PC-3 (cell line): ENCODE results near the gene KSR2. TPM values are rescaled to one million over a fixed set of nuclear protein-coding genes. Genes with fewer than 3 reads are reported as not detected.

Source experiments
- ATAC-seq: fragments of 200-7000 bp; cut with Tn5 transposase; 2 replicates; pipeline ENCODE4 v1.9.1; 2020; ENCODE audit warnings: mild to moderate bottlenecking, moderate library complexity
- BruUV-seq: library from RNA; stranded (reverse); fragments of 400-500 nt; replicated peaks from 2 replicates; lab custom pipeline; 2021; lab: Mats Ljungman, UMichigan
- CTCF ChIA-PET: fragments of 300-600 bp; sonication (Branson Sonifier 250); formaldehyde crosslinking; loops from one replicate; lab custom pipeline; 2022; ENCODE audit warnings: antibody characterized with exemption; lab: Charles Lee
- POLR2A ChIA-PET: fragments of 300-600 bp; sonication (Branson Sonifier 250); formaldehyde crosslinking; loops from one replicate; lab custom pipeline; 2022; ENCODE audit warnings: antibody characterized with exemption; ENCODE audit not compliant: unreplicated experiment; lab: Charles Lee
- DNase-seq: peaks from one replicate; pipeline ENCODE4 v3.0.0-alpha.2; 2015
- H2AFZ ChIP-seq: fragments of 300-600 bp; sonication (generic); 2 replicates; pipeline ENCODE4 v1.6.0; 2016; ENCODE audit warnings: antibody characterized with exemption, low read length
- H3F3A ChIP-seq: fragments of 300-600 bp; sonication (generic); one replicate; pipeline ENCODE4 v1.6.0; 2017; ENCODE audit warnings: antibody characterized with exemption, low read length, control low read depth, mild to moderate bottlenecking; ENCODE audit not compliant: unreplicated experiment
- H3K27ac ChIP-seq: fragments of 300-600 bp; sonication (generic); 2 replicates; pipeline ENCODE4 v1.5.1; 2016; ENCODE audit warnings: mild to moderate bottlenecking, low read length
- H3K27me3 ChIP-seq: fragments of 300-600 bp; sonication (generic); 2 replicates; pipeline ENCODE4 v1.6.1; 2016; ENCODE audit warnings: low read length, mixed read lengths
- H3K36me3 ChIP-seq: fragments of 300-600 bp; sonication (generic); 2 replicates; pipeline ENCODE4 v1.6.1; 2016; ENCODE audit warnings: low read depth, mixed run types, low read length, mixed read lengths
- H3K4me1 ChIP-seq: fragments of 300-600 bp; sonication (generic); 2 replicates; pipeline ENCODE4 v1.5.1; 2016; ENCODE audit warnings: low read length; ENCODE audit not compliant: insufficient read depth
- H3K4me2 ChIP-seq: fragments of 300-600 bp; sonication (generic); 2 replicates; pipeline ENCODE4 v1.6.0; 2016; ENCODE audit warnings: low read length
- H3K4me3 ChIP-seq: fragments of 300-600 bp; sonication (generic); 2 replicates; pipeline ENCODE4 v1.5.1; 2016; ENCODE audit warnings: mild to moderate bottlenecking, low read length, mixed read lengths
- H3K79me2 ChIP-seq: fragments of 300-600 bp; sonication (generic); 2 replicates; pipeline ENCODE4 v1.6.1; 2017; ENCODE audit warnings: low read length, mixed read lengths
- H3K9ac ChIP-seq: fragments of 300-600 bp; sonication (generic); 2 replicates; pipeline ENCODE4 v1.6.0; 2016; ENCODE audit warnings: mild to moderate bottlenecking, low read length
- H3K9me2 ChIP-seq: fragments of 300-600 bp; sonication (generic); replicated peaks from 2 replicates; pipeline ENCODE4 v1.6.1; 2016; ENCODE audit warnings: mixed run types, low read length, mixed read lengths
- H3K9me3 ChIP-seq: fragments of 300-600 bp; sonication (generic); 2 replicates; pipeline ENCODE4 v1.6.1; 2016; ENCODE audit warnings: low read length, mixed read lengths
- H4K20me1 ChIP-seq: fragments of 300-600 bp; sonication (generic); 2 replicates; pipeline ENCODE4 v1.6.1; 2016; ENCODE audit warnings: low read length, mixed read lengths
- CTCF ChIP-seq: fragments of 300-600 bp; sonication (generic); conservative IDR thresholded peaks from 2 replicates; pipeline ENCODE4 v1.5.1; 2017; ENCODE audit warnings: antibody characterized with exemption, low read depth, mild to moderate bottlenecking, low read length
- EZH2 ChIP-seq: fragments of 300-600 bp; sonication (generic); IDR thresholded peaks from one replicate; pipeline ENCODE4 v1.6.1; 2017; ENCODE audit warnings: antibody characterized with exemption, mild to moderate bottlenecking, low read length; ENCODE audit not compliant: unreplicated experiment
- EZH2phosphoT487 ChIP-seq: fragments of 300-600 bp; sonication (generic); IDR thresholded peaks from 2 replicates; pipeline ENCODE4 v1.6.1; 2018; ENCODE audit warnings: mild to moderate bottlenecking, antibody characterized with exemption, low read length, borderline replicate concordance
- intact Hi-C: fragments of 100-400 bp; cut with micrococcal nuclease; formaldehyde crosslinking; loops from 2 replicates; pipeline ENCODE4 v1.9.0; 2023
- total RNA-seq: library from RNA; depleted of rRNA; stranded (reverse); fragments of >200 nt; gene quantifications from 2 replicates; pipeline ENCODE4 v1.2.3, GENCODE V29; 2014

Gene KSR2
- total RNA-seq, 1 experiment from 2014 or later: 0.80 TPM

- Histone ChIP-seq H3K4me3 (no peak overlapping the region), H3K9ac (no peak overlapping the region), H3K27me3 (no peaks in the 10 kb centered on the region), H3K4me2 (no peak overlapping the region), H3K9me3 (no peaks in the 10 kb centered on the region), H3K27ac (no peak overlapping the region), H4K20me1 (no peaks in the 10 kb centered on the region), H3K36me3 (no peaks in the 10 kb centered on the region), H3K9me2 (no peaks in the 10 kb centered on the region), H2AFZ (peak overlapping the region; percentile 47), H3K4me1 (peaks cover 23% of the 10 kb centered on the region), H3K79me2 (no peaks in the 10 kb centered on the region), H3F3A (no peaks in the 10 kb centered on the region)
- no peak for TF ChIP-seq EZH2
- TF ChIP-seq CTCF: peak; percentile 100
- ATAC-seq: peak; percentile 38
- intact Hi-C loops: loop anchor here (1.0 to 2.0 kb wide), 6 partner anchors 150 to 625 kb away; no protein-coding TSS in a partner anchor
- POLR2A ChIA-PET: interaction anchor here (0.6 kb wide), 3 partner anchors 18 to 110 kb away, joined by 3 to 4 read pairs (median 3); no protein-coding TSS in a partner anchor
- DNase-seq: peak; percentile 95
- no TSS peak for BruUV-seq
- CTCF ChIA-PET: interaction anchor here (0.8 to 2.1 kb wide), 10 partner anchors 13 to 624 kb away, joined by 3 to 30 read pairs (median 6); no protein-coding TSS in a partner anchor
Measured at GRCh38 chr12:117836999-117837736, 131.6 kb downstream of the KSR2 start.

GRCh38 chr12:117836476-117836875, 132.3 kb downstream of the KSR2 start:
- H3K4me1 ChIP-seq: peaks cover 24% of the 10 kb centered on the region
- no peaks in the 10 kb centered on the region for H3F3A ChIP-seq
- no peak overlapping the region for H3K9ac ChIP-seq
- no peaks in the 10 kb centered on the region for H3K27me3 ChIP-seq
- ChIA-PET CTCF (interaction anchor here (2.1 kb wide), 1 partner anchor 470 kb away, joined by 30 read pairs; no protein-coding TSS in a partner anchor), POLR2A (no interaction called here)
- ATAC-seq: no peak
- H3K9me3 ChIP-seq: no peaks in the 10 kb centered on the region
- no peak for TF ChIP-seq EZH2
- TF ChIP-seq CTCF: no peak
- TF ChIP-seq EZH2phosphoT487: no peak
- no peaks in the 10 kb centered on the region for H3K79me2 ChIP-seq
- no TSS peak for BruUV-seq
- H3K9me2 ChIP-seq: no peaks in the 10 kb centered on the region
- intact Hi-C loops: loop anchor here (2.0 kb wide), 2 partner anchors 350 to 600 kb away; no protein-coding TSS in a partner anchor
- H3K36me3 ChIP-seq: no peaks in the 10 kb centered on the region
- H3K27ac ChIP-seq: no peak overlapping the region
- no peak overlapping the region for H3K4me2 ChIP-seq
- no peak for DNase-seq
- H3K4me3 ChIP-seq: no peak overlapping the region
- no peaks in the 10 kb centered on the region for H4K20me1 ChIP-seq
- H2AFZ ChIP-seq: no peak overlapping the region

GRCh38 chr12:117835156-117835555, 133.6 kb downstream of the KSR2 start:
- no peaks in the 10 kb centered on the region for H3F3A ChIP-seq
- no peaks in the 10 kb centered on the region for H4K20me1 ChIP-seq
- no peak overlapping the region for H2AFZ ChIP-seq
- ChIA-PET CTCF (interaction anchor here (0.9 kb wide), 1 partner anchor 173 kb away, joined by 4 read pairs; no protein-coding TSS in a partner anchor), POLR2A (no interaction called here)
- no peak overlapping the region for H3K27ac ChIP-seq
- BruUV-seq: no TSS peak
- no peaks in the 10 kb centered on the region for H3K9me3 ChIP-seq
- intact Hi-C loops: no loop called here
- H3K9ac ChIP-seq: no peak overlapping the region
- H3K9me2 ChIP-seq: no peaks in the 10 kb centered on the region
- no peaks in the 10 kb centered on the region for H3K36me3 ChIP-seq
- TF ChIP-seq EZH2phosphoT487 (no peak), EZH2 (no peak)
- ATAC-seq (no peak), DNase-seq (no peak)
- peaks cover 24% of the 10 kb centered on the region for H3K4me1 ChIP-seq
- no peaks in the 10 kb centered on the region for H3K79me2 ChIP-seq
- no peak overlapping the region for H3K4me2 ChIP-seq
- H3K4me3 ChIP-seq: no peak overlapping the region
- H3K27me3 ChIP-seq: no peaks in the 10 kb centered on the region
